ENCODE measurements around the gene C6.

DNA sequence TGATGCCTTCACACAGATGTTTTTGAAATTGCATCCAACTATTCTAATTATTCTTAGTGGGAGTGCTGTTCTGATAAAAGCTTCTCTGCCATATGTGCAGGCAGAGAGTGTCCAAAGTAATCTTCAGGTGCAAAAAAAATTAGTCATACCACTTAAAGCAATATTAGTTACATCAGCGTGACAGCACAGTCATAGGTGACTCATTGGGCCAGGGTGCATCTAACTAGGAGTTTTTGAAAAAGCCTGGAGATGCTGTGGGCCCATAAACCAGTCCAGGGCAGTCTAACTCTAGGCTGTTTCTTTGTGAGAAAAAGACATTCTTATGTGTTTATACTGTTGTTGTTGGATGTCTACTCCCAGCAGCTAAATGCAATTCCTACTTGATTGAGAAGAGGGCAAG lies 33.0 kb upstream of the C6 start:
- TF ChIP-seq, protein P1, sequence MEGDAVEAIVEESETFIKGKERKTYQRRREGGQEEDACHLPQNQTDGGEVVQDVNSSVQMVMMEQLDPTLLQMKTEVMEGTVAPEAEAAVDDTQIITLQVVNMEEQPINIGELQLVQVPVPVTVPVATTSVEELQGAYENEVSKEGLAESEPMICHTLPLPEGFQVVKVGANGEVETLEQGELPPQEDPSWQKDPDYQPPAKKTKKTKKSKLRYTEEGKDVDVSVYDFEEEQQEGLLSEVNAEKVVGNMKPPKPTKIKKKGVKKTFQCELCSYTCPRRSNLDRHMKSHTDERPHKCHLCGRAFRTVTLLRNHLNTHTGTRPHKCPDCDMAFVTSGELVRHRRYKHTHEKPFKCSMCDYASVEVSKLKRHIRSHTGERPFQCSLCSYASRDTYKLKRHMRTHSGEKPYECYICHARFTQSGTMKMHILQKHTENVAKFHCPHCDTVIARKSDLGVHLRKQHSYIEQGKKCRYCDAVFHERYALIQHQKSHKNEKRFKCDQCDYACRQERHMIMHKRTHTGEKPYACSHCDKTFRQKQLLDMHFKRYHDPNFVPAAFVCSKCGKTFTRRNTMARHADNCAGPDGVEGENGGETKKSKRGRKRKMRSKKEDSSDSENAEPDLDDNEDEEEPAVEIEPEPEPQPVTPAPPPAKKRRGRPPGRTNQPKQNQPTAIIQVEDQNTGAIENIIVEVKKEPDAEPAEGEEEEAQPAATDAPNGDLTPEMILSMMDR (IDR thresholded peaks at IDR 0.05; ENCODE audit: insufficient read depth, low read length, poor library complexity, severe bottlenecking): no peak
- no peak for TF ChIP-seq EZH2phosphoT487 (conservative IDR thresholded peaks at IDR 0.05; ENCODE audit: low read length)
